ENCODE data around the gene TOB1.
A peak's percentile ranks its signal among the peaks of the same experiment; 100 is the strongest.
"Not testable (repeated sequence)": the region's sequence is repeated elsewhere in the genome, so short reads cannot be mapped to it uniquely, and the experiment has no call there.

The TOB1 gene

GRCh38 chr17:50868602-50869001, 2.4 kb upstream of the TOB1 start:
- no peak for DNase-seq (ENCODE audit: low read depth, low spot score)

DNA sequence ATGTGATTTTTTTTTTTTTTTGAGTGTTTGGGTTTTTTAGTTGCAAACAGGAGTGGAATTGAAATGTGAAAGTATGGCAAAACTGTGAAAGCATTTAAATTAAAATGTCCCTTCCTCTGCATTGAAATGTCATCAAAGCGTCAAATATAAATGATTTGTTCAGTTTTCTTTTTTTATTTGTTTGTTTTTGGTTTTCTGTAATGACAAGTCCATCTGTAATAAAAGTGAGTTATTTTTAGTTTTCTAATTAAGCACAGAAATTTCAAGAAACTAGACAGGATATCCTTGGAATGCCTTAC, 1.9 kb upstream of the TOB1 start:
- no peak for DNase-seq (ENCODE audit: low read depth, low spot score)

DNA sequence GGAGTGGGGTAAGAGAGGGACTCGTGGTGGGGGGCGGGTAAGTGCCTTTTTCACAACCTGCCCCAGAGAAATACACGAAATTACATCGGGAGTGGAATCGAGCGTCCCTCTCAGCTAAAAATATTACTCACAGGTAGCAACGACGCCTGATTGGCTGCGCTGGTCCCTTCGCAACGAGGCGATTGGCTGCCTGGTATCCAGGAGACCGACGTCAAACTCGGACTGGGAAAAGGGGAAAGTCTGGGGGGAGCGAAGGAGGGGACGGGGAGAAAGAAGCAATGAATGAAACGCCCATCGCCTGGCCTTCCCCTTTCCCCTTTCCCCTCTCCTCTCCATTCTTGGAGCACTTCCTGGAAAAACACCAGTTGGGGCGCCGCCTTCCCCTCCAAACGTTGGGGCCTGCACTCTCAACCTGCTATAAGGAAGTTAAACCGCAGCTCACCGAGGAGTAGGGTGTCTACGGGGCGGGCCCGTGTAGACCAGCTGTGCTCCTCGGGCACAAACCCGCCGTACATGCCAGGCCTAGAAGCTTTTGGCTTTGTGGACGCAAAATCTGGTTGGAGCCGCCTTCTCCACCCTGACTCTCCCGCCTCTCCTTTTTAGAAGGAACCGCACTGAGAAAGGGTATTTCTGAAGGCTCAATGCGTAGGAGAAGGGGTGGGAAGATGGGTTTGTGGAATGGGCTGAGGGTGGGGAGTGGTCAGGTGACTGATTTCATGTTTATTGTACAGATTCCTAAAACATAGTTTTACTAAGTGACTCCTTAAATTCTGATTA, 1.4 kb upstream of the TOB1 start:
- peak; percentile 46 for DNase-seq (ENCODE audit: low read depth, low spot score)

GRCh38 chr17:50866950-50867362, 802 bp upstream of the TOB1 start:
- DNase-seq (ENCODE audit: low read depth, low spot score): peak; percentile 35

DNA sequence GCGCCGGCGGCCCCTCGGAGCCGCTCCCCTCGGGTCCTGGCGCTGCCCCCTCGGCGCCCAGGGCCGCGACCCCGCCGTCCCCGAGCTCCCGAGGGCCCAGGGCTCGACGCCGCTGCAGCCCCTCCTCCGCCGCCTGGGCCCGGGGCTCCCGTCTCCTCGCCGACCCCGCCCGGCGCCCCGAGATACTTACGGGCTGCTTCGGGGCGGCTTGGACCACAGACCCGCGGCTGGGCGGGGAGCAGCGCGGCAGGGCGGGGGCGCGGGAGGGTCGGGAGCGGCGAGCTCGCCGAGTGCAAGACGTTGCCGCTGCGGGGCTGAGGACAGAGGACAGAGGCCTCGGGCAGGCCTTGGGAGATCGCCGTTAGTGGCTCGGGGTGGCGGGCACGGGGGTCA, 290 bp downstream of the TOB1 start:
- DNase-seq (ENCODE audit: low read depth, low spot score): no peak

- DNase-seq (ENCODE audit: low read depth, low spot score): no peak
Observed at GRCh38 chr17:50865060-50865867, 890 bp downstream of the TOB1 start.

DNA sequence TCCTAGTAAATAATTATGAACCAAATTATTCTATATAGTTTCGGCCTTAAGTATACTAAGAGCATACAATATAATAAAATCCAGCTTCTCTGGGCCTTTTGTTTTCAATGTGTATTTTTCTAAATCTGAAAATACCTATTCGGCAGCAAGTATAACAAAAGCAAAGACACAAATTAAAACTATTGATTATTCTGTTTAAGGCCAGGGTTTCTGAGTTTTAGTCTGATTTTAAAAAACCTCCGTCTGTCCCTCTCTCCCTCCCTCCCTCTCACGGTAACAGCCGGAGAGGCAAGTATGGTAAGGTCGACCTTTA, 1.5 kb downstream of the TOB1 start:
- no peak for DNase-seq (ENCODE audit: low read depth, low spot score)

- no peak for DNase-seq (ENCODE audit: low read depth, low spot score)
Observed at GRCh38 chr17:50863931-50864330, 2.2 kb downstream of the TOB1 start.

DNA sequence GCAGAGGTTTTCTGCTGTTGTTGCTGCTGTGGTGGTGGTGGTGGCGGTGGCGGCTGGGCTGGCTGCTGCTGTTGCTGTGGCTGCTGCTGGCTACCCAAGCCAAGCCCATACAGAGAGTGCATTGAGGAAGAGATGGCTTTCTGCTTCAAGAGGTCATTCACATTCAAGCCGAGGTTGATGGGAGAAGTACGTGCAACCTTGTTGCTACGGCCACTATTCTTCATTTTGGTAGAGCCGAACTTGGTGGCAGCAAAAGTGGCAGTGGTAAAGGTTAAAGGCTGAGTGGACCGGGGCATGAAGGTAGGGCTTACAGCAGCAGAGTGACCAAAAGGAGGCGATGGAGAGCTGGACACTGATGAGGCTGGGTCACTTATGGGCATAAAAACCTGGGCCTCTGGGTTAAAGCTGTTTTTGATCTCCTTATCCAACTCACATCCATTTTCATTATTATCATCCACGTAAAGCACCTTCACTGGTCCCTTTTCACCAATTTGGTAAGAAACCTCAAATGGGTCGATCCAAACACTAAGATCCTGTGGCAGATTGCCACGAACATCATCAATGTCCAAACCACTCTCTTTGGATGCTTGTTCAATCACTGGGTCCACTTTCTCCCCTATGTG, 2.8 kb downstream of the TOB1 start:
- DNase-seq (ENCODE audit: low read depth, low spot score): no peak

GRCh38 chr17:50861822-50862528, 4.2 kb downstream of the TOB1 start:
- no peak for DNase-seq (ENCODE audit: low read depth, low spot score)

- no peak for DNase-seq (ENCODE audit: low read depth, low spot score)
Observed at GRCh38 chr17:50861334-50861676, 4.8 kb downstream of the TOB1 start.

GRCh38 chr17:50859727-50860126, 6.4 kb downstream of the TOB1 start:
- DNase-seq (ENCODE audit: low read depth, low spot score): not testable (repeated sequence)

GRCh38 chr17:50858486-50859225, 7.5 kb downstream of the TOB1 start:
- DNase-seq (ENCODE audit: low read depth, low spot score): no peak

DNA sequence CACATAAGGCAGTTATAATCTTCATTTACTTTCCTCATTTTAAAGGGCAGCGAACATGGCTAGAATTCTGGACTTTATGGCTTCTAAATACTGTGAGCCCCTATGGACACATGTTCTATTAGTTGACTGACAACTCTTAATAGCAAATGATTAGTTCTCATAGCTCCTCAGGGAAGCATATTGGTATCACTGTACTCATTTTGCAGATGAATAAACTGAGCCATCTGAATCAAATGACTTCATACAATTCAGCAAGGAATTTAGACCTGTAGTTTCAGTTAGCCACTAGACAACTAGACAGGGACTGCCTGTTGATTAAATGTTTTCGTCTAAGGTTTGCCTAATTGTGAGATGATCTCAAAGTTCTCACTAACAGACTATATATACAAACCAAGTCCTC, 9.7 kb downstream of the TOB1 start:
- no peak for DNase-seq (ENCODE audit: low read depth, low spot score)

DNA sequence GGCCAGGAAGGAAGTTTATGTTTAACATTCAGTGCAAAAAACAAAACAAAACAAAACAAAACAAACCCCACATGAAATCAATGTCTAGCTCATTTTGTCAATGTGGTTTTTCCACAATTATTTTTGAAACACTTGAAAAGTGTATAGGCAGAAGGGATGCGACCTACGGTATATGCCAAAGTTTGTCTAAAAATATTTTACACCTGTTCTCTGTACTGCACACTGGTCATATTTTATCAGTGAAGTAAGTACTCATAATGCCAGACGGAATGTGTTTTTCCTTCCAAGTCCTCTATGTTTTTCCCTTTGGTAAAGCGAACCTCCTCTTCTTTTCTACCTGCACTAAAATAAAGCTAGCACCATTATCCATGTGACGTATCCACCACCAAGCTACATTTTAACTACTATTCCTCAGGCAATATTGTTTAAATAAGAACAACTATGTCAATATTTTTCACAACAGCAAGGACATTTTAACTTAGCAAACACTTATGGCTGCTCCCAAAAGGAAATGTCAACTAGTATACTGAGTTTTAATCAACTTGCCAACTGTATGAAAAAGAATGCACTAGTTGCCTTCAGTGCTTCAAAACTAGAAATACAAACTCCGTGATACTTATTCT, 10.3 kb downstream of the TOB1 start:
- DNase-seq (ENCODE audit: low read depth, low spot score): no peak

- no peak for DNase-seq (ENCODE audit: low read depth, low spot score)
Observed at GRCh38 chr17:50853781-50854180, 12.4 kb downstream of the TOB1 start.

DNA sequence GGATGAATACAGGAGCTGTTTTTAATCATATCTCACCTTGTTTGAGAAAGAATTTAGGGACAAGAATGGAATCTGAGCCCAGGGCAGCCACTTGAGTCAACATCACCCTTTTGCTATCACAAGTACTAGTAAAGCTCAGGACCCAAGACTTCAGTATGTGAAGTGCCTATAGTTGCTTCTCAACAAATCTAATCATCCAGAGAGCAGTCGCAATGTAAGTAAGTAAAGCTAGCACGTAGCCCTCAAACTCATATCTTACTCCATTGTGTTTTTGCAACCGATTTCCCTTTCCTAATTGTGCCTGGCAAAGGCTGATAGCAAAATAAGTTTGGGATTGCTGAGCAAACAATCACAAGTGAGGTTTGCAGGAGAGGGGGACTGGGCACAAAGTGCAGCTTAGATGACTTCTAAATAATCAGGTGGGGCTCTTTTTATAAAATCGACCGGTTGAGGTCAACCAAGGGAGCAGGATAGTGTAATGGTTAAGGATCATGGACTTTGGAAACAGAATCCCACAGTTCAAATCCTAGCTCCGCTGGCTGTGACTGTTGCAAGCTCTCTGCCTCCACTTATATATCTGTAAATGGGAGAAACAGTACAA, 13.0 kb downstream of the TOB1 start:
- no peak for DNase-seq (ENCODE audit: low read depth, low spot score)

DNA sequence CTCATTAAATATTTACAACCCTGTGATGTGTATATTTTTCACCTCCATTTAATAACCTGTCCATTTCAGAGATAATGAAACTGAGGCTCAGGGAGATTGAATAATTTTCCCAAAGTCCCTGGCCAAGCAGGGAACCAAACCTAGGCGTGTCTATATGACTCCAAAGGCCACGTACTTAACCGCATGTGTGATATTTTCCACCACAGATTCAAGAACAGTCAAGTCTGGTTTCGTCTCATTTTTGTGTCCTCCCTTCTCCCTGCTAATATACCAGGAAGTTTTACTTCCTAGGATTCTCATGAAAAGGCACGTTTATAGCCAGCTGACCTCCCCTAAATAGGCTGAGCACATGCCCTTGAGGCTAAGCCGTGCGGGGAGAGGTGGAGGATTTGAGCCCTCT, 15.5 kb downstream of the TOB1 start:
- DNase-seq (ENCODE audit: low read depth, low spot score): no peak

DNA sequence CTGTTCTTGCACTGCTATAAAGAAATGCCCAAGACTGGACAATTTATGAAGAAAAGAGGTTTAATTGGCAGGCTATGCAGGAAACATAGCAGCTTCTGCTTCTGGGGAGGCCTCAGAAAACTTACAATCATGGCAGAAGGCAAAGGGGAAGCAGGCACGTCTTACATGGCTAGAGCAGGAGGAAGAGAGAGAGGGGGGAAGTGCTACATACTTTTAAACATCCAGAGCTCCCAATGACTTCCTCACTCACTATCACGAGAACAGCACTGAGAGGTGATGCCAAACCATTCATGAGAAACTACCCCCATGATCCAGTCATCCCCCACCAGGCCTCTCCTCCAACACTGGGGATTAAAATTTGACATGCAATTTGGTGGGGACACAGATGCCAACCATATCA, 17.4 kb downstream of the TOB1 start:
- DNase-seq (ENCODE audit: low read depth, low spot score): no peak

DNA sequence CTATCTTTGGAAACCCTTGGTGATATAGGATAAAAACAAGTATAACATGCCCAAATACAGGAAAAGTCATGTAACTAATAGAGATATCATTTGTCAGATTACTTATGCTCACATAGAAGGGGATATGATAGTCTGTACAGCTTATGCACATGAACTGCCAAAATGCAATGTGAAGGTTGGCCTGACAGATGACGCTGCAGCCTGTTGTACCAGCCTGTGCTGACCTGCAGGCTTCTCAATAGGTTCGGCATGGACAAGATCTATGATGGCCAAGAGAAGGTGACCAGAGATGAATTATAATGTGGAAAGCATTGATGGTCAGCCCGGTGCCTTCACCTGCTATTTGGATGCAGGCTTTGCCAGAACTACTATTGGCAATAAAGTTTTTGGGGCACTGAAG, 18.1 kb downstream of the TOB1 start:
- no peak for DNase-seq (ENCODE audit: low read depth, low spot score)

- no peak for DNase-seq (ENCODE audit: low read depth, low spot score)
Observed at GRCh38 chr17:50847566-50847965, 18.6 kb downstream of the TOB1 start.

Measured in activated naive CD8-positive, alpha-beta T cell treated with anti-CD3 and anti-CD28 coated beads, Interleukin-2, amount 50 U/mL, for 16 hours (primary cell).